GM21529 (cell line): ENCODE results near the gene DALRD3.

Source experiments
- ATAC-seq: cut with Tn5 transposase; IDR thresholded peaks from one replicate; pipeline ENCODE4 v1.9.1; 2021; ENCODE audit not compliant: unreplicated experiment

The DALRD3 gene, protein sequence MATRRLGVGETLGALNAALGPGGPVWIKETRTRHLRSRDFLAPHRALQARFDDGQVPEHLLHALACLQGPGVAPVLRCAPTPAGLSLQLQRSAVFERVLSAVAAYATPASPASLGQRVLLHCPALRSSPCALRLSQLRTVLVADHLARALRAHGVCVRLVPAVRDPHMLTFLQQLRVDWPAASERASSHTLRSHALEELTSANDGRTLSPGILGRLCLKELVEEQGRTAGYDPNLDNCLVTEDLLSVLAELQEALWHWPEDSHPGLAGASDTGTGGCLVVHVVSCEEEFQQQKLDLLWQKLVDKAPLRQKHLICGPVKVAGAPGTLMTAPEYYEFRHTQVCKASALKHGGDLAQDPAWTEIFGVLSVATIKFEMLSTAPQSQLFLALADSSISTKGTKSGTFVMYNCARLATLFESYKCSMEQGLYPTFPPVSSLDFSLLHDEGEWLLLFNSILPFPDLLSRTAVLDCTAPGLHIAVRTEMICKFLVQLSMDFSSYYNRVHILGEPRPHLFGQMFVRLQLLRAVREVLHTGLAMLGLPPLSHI

DNA sequence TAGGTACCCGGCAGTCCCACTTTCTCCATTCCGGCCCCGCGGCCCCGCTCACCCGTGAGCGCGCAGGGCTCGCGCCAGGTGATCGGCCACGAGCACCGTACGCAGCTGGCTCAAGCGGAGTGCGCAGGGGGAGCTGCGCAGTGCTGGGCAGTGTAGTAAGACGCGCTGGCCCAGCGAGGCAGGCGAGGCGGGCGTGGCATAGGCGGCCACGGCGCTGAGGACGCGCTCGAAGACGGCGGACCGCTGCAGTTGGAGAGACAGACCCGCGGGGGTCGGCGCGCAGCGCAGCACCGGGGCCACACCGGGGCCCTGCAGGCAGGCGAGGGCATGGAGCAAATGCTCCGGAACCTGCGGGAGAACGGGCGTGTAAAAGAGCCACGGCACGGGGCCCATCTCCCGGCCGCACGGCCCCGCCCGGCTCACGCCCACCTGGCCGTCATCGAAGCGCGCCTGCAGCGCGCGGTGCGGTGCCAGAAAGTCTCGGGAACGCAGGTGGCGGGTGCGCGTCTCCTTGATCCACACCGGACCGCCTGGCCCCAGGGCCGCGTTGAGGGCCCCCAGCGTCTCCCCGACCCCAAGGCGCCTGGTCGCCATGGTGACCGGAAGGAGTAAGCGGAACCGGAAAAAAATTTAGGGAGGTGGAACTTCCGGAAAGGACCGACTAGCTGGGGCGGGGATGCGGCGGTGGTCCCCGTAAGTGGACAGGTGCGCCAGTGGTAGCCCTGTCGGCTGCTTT lies at the start of gene DALRD3:
Gene DALRD3, minus strand, starts transcription at position 610 of the 736 bp plus-strand sequence. Its CDS starts 16 bp downstream, at position 594.
- ATAC-seq: no peak

- ATAC-seq: no peak
Measured at GRCh38 chr3:49058011-49058410, 39.6 kb upstream of the DALRD3 start.

- no peak for ATAC-seq
Measured at GRCh38 chr3:49057268-49057667, 38.9 kb upstream of the DALRD3 start.

DNA sequence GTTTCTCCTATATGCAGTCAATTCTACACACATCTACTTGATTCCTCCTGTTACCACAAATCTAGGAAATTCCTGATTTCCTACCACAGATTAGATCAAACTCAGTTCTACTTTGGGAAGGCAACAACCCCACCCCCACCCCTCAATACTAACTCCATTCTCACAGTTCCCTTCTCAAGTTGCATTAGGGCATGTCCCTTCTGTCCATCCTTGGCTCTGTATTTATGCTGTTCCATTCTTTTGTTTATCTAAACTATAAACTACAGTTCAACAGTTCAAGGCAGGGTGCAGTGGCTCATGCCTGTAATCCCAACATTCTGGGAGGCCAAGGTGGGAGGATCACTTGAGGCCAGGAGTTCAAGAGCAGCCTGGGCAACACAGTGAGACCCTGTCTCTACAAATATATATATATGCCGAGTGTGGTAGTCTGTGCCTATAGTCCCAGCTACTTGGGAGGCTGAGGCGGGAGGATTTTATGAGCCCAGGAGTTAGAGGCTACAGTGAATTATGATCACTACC lies 36.0 kb upstream of the DALRD3 start:
- no peak for ATAC-seq

DNA sequence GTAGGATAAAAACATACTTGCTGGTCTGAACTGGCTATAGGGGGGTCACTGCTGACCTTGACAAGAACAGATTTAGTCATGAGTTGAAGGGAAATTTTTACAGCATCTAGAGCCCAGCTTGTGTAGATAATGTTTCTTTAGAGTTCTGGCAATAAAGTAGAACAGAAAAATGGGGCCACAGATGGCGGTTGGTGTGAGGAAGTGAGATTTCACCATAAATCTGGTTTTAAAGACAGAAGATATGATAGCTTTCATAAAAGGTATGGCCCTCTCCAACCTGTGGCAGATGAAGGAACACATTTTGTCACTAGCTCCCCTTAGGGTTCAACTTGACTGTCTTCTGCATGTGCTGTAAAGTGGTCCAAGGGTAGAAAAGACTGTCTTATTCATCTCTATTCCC lies 35.2 kb upstream of the DALRD3 start:
- ATAC-seq: no peak

DNA sequence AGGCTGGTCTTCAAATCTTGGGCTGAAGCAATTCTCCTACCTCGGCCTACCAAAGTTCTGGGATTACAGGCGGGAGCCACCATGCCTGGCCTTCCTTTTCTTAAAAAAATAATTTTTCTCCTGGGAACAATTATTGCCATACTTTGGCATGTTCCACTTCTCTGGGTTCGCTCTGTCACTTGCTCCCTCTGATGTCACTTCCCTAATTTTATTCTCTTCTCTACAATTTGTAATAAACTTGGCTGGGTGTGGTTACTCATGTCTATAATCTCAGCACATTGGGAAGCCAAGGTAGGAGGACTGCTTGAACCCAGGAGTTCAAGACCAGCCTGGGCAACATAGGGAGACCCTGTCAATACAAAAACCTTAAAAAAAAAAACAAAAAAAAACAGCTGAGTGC lies 16.9 kb upstream of the DALRD3 start:
- no peak for ATAC-seq

GRCh38 chr3:49034650-49035049 lies 16.3 kb upstream of the DALRD3 start:
- ATAC-seq: no peak

GRCh38 chr3:49032646-49033304 lies 14.4 kb upstream of the DALRD3 start:
- no peak for ATAC-seq

DNA sequence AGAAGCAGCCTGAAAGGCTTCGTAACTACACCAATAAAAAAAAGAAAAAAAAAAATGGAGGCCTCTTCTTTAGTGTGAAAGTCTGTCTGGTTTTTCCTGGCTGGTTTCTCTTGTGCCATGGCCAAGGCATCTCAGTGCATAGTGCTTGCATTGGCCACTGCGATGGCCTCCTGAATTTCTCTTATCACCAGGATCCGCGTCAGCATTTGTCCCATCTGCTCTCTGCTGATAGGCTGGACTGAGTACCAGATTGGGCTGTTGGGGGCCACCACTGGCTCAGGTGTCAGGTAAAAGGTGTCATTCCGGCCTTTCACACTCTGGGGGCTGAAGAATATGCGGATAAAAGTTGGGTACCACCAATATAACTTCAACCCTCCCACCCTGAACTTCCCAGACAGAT lies 11.9 kb upstream of the DALRD3 start:
- no peak for ATAC-seq

DNA sequence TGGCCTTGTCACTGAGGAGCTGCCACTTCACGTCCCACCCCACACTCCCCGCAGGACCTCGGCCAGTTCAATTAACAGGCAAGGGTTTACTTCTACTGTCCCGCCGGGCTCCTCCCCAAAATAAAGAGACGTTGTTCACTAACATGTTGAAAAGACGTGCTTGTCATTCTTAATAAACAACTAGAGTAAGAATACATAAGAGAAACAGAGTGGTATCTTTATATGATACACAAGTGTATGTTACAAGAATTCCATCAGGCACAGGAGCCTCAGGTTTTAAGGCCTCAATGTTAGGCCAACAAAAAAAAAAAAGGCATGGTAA lies 11.1 kb upstream of the DALRD3 start:
- ATAC-seq: no peak

DNA sequence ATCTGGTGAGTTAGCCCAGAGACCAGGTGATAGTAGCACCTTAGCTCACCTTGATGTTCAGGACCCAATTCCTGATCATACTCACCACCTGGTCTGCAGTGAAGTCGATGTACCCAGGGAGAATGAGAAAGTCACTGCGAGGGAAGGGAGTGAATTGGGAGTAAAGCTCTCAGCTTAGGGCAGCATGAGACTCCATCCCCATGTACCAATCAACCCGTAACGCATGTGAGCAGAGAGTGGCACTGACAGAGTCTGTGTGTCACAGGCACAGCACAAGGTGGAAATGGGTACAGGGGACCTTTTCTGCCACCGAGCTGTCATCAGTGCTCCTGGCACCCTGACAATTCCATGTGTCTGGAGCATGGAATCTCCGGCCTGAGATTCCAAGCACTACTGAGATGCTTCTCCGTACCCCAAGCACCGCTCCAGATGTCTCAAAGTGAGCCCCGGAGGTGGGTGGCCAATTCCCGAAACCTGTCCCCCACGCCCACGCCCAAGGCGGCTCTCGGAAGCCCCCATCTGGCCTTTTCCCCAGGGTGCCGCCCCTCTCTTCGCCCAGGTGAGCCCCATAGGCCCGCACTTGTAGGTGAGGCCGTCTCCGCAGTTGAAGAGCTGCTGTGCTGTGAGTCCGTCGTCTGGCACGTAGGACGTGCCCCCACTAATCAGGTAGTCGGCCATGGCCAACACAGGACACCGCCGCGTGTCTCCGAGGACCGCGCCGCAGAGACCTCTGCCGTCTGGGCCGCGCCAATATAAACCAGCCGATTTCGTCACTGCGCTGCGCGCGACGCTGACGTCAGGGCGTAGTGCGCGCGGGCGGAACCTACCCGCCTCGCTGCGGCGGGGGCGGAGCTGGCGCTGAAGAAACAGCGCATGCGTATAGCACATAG lies 10.5 kb upstream of the DALRD3 start, which contains the start of gene IMPDH2:
Gene IMPDH2, minus strand, starts transcription at position 726 of the 890 bp plus-strand sequence. Its CDS starts 48 bp downstream, at position 678.
- peak; percentile 80 for ATAC-seq

DNA sequence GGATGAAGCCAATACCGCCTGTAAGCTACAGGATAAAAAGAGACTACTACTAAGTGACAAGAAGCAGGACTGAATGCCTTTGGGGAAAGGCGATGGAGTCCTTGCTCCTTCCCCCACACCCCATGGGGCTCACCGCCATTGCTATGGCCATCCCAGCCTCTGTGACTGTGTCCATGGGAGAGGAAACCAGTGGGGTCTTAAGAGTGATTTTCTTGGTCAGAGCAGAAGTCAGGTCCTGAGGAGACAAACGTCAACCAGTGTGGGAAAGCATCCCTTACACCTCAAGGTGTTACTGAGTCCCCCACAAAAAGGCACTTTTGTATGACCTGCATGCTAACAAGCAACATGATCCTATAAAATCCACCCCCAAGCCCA lies 9.9 kb upstream of the DALRD3 start:
- no peak for ATAC-seq

DNA sequence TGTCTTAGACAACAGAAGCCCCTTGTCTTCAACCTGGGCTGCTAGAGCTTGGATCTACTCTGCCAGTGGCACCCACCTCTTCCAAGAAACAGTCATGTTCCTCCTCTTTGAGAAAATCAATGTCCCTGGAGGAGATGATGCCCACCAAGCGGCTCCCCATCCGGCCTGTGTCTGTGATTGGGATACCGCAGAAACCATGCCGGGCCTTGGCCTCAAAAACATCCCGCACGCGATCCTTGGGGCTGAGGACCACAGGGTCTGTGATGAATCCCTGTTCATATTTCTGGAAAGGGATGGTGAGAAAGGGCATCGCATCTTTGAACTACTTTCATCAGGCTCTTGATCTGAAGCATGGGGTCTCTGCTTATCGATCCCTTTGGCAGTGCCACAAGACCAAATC lies 9.3 kb upstream of the DALRD3 start:
- ATAC-seq: no peak

- no peak for ATAC-seq
Measured at GRCh38 chr3:49026536-49026935, 8.2 kb upstream of the DALRD3 start.

- no peak for ATAC-seq
Measured at GRCh38 chr3:49025793-49026520, 7.6 kb upstream of the DALRD3 start.

GRCh38 chr3:49025005-49025792 lies 6.8 kb upstream of the DALRD3 start:
- no peak for ATAC-seq

DNA sequence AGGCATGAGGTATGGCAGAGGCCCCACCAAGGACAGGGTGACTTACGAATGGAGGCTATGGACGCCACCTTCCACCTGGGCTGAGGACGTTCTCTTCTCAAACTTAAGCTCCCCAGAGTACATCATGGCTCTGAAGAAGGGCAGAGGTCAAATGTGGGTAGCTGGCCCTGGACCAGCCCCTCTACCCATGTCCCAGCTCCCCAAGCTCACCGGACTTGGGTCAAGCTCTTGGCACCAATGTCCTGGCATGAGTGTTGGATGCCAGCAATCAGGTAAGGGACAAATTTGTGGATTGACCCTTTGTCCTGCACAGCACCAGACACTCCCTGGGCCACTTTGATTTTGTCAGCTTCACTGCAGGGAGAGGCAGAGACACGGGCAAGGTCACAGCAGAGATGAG lies 6.1 kb upstream of the DALRD3 start:
- ATAC-seq: no peak

DNA sequence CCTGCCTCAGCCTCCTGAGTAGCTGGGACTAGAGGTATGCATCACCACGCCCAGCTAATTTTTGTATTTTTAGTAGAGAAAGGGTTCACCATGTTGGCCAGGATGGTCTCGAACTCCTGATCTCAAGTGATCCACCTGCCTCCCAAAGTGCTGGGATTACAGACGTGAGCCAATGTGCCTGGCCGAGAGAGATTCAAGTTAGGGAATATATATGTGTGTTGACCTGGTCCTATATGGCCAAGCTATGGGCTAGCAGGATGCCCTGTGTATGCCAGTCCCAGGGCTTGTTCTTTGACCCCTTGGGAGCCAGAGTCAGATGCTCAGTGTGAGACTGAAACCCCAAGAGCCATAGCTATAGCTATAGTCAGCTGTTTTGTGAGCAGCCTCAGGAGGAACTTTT lies 5.4 kb upstream of the DALRD3 start:
- ATAC-seq: no peak

DNA sequence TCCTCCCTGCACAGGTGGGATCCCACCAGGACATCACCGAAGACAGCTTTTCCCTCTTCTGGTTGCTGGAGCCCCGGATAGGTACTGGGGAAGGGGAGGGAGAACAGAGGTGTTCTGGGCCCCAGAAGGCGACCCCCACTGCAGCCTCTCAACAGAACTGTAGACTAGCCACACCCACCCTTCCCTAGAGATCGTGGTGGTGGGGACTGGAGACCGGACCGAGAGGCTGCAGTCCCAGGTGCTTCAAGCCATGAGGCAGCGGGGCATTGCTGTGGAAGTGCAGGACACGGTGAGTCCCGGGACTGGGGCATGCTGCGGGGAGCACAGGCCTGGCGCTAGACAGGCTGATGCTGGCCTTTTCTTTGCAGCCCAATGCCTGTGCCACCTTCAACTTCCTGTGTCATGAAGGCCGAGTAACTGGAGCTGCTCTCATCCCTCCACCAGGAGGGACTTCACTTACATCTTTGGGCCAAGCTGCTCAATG lies 4.3 kb upstream of the DALRD3 start:
- ATAC-seq: no peak
